ENCODE data around the gene LRRC18. TPM values are rescaled to one million over a fixed set of nuclear protein-coding genes. Genes with fewer than 3 reads are reported as not detected.

Gene LRRC18
- total RNA-seq, 1 experiment from 2014 or later = not detected

GRCh38 chr10:48884179-48885045, 55.2 kb downstream of the LRRC18 start:
- no peaks in the 10 kb centered on the region for H3K9me2 ChIP-seq (replicated peaks; ENCODE audit: low read length)
- intact Hi-C loops (cut with micrococcal nuclease) = no loop called here
- no peak overlapping the region for H3K4me3 ChIP-seq (ENCODE audit: low read length)
- H3K9ac ChIP-seq (ENCODE audit: low read length) = no peak overlapping the region
- no peaks in the 10 kb centered on the region for H3F3A ChIP-seq (ENCODE audit: low read length, unreplicated experiment)
- TF ChIP-seq CTCF (conservative IDR thresholded peaks at IDR 0.05; ENCODE audit: low read depth, low read length) (no peak), EZH2phosphoT487 (IDR thresholded peaks at IDR 0.05; ENCODE audit: borderline replicate concordance, low read length) (no peak), EZH2 (IDR thresholded peaks at IDR 0.05; ENCODE audit: low read length, unreplicated experiment) (no peak)
- H2AFZ ChIP-seq (ENCODE audit: low read length) = no peak overlapping the region
- ChIA-PET CTCF (no interaction called here), POLR2A (ENCODE audit: unreplicated experiment) (no interaction called here)
- no peaks in the 10 kb centered on the region for H3K4me1 ChIP-seq (ENCODE audit: insufficient read depth, low read length)
- peaks cover 41% of the 10 kb centered on the region for H3K27me3 ChIP-seq (ENCODE audit: low read length)
- H3K4me2 ChIP-seq (ENCODE audit: low read length) = no peak overlapping the region
- no peaks in the 10 kb centered on the region for H4K20me1 ChIP-seq (ENCODE audit: low read length)
- no TSS peak for BruUV-seq (replicated peaks)
- ATAC-seq (no peak), DNase-seq (no peak)
- H3K79me2 ChIP-seq (ENCODE audit: low read length) = no peaks in the 10 kb centered on the region
- no peaks in the 10 kb centered on the region for H3K36me3 ChIP-seq (ENCODE audit: low read depth, low read length)
- no peak overlapping the region for H3K27ac ChIP-seq (ENCODE audit: low read length)
- H3K9me3 ChIP-seq (ENCODE audit: low read length) = no peaks in the 10 kb centered on the region

- CTCF ChIA-PET = no interaction called here
- H4K20me1 ChIP-seq (ENCODE audit: low read length) = no peaks in the 10 kb centered on the region
Measured at GRCh38 chr10:48883701-48884100, 55.9 kb downstream of the LRRC18 start.

More at GRCh38 chr10:48883701-48884100, 55.9 kb downstream of the LRRC18 start:
- Histone ChIP-seq H3K4me2 (ENCODE audit: low read length) (no peak overlapping the region), H3F3A (ENCODE audit: low read length, unreplicated experiment) (no peaks in the 10 kb centered on the region), H3K79me2 (ENCODE audit: low read length) (no peaks in the 10 kb centered on the region), H3K36me3 (ENCODE audit: low read depth, low read length) (no peaks in the 10 kb centered on the region), H2AFZ (ENCODE audit: low read length) (no peak overlapping the region), H3K4me1 (ENCODE audit: insufficient read depth, low read length) (no peaks in the 10 kb centered on the region), H3K27me3 (ENCODE audit: low read length) (peaks cover 40% of the 10 kb centered on the region), H3K9me2 (replicated peaks; ENCODE audit: low read length) (no peaks in the 10 kb centered on the region), H3K9ac (ENCODE audit: low read length) (no peak overlapping the region), H3K9me3 (ENCODE audit: low read length) (no peaks in the 10 kb centered on the region), H3K27ac (ENCODE audit: low read length) (no peak overlapping the region), H3K4me3 (ENCODE audit: low read length) (no peak overlapping the region)
- ATAC-seq = no peak
- DNase-seq = no peak
- POLR2A ChIA-PET (ENCODE audit: unreplicated experiment) = no interaction called here
- TF ChIP-seq EZH2 (IDR thresholded peaks at IDR 0.05; ENCODE audit: low read length, unreplicated experiment) = no peak
- no peak for TF ChIP-seq CTCF (conservative IDR thresholded peaks at IDR 0.05; ENCODE audit: low read depth, low read length)
- no peak for TF ChIP-seq EZH2phosphoT487 (IDR thresholded peaks at IDR 0.05; ENCODE audit: borderline replicate concordance, low read length)
- no TSS peak for BruUV-seq (replicated peaks)
- intact Hi-C loops (cut with micrococcal nuclease) = no loop called here
